SU-DHL-6 (cell line): ENCODE results near the gene KIF11.

Source experiments
- EZH2phosphoT487 ChIP-seq: fragments of 200-600 bp; sonication (generic), shearing (Covaris generic); conservative IDR thresholded peaks from 2 replicates; pipeline ENCODE4 v1.6.1; 2018; ENCODE audit warnings: mild to moderate bottlenecking, antibody characterized with exemption, low read length, moderate library complexity, mixed read lengths
- TF ChIP-seq, protein P1 (sequence below): fragments of 200-600 bp; sonication (generic); IDR thresholded peaks from one replicate; pipeline ENCODE4 v1.5.1; 2017; ENCODE audit warnings: antibody characterized with exemption, mild to moderate bottlenecking, low read length, moderate library complexity; ENCODE audit not compliant: insufficient read depth, poor library complexity, severe bottlenecking

DNA sequence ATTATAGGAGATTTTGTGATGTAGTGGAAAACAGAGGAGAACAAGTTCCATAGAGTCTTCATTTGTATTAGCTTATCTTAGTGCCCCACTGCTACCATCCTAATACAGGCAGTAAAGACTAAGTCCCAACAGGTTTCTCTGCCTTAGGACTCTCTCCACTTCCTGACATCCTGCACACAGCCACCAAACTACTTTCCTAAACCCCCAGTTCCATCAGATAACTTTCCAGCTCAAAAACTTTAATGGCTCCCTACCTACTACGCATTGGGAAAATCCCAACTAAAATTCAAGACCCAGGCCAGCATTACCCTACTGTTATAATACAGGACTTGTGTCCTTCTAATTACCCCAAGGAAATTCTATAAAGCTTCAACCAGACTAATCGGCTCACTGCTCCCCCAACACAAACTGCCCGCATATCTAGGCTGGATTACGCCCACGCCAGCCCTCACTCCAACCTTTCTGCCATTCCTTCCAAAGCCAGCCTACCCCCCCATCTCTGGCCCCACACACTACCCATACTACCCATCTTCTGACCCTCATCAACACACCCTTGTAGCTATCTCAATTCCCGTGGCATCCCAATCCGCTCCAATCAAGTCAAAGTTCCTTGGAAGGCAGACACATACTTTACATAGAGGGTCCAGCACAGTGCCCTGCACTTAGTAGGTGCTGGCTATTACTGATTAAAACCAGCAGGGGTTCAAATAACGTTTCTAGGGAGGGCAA, 20.4 kb upstream of the KIF11 start:
- TF ChIP-seq, protein P1, sequence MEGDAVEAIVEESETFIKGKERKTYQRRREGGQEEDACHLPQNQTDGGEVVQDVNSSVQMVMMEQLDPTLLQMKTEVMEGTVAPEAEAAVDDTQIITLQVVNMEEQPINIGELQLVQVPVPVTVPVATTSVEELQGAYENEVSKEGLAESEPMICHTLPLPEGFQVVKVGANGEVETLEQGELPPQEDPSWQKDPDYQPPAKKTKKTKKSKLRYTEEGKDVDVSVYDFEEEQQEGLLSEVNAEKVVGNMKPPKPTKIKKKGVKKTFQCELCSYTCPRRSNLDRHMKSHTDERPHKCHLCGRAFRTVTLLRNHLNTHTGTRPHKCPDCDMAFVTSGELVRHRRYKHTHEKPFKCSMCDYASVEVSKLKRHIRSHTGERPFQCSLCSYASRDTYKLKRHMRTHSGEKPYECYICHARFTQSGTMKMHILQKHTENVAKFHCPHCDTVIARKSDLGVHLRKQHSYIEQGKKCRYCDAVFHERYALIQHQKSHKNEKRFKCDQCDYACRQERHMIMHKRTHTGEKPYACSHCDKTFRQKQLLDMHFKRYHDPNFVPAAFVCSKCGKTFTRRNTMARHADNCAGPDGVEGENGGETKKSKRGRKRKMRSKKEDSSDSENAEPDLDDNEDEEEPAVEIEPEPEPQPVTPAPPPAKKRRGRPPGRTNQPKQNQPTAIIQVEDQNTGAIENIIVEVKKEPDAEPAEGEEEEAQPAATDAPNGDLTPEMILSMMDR, result no peak
- no peak for TF ChIP-seq EZH2phosphoT487
